Liver (tissue), 9 donors: ENCODE results near the gene RAF1. TPM values are rescaled to one million over a fixed set of nuclear protein-coding genes. Genes with fewer than 3 reads are reported as not detected.

Experiments
- DNase-seq: peaks from one replicate; pipeline ENCODE4 v3.0.0-alpha.2; 2017; ENCODE audit warnings: low spot score
- H3K27ac ChIP-seq, 2 donors: one replicate each; pipeline ENCODE4 v1.7.0; 2013; ENCODE audit warnings: inconsistent platforms in 2 of 2, low read length in 2 of 2, control low read depth in 1 of 2, low read depth in 1 of 2, mild to moderate bottlenecking in 1 of 2
- H3K27me3 ChIP-seq, 4 donors: one replicate each; pipeline versions ENCODE4 v1.6.1 to v1.7.0; 2013; ENCODE audit warnings: low read length in 3 of 4, inconsistent platforms in 1 of 4, mild to moderate bottlenecking in 1 of 4, moderate library complexity in 1 of 4; ENCODE audit not compliant: control insufficient read depth in 4 of 4, insufficient read depth in 4 of 4
- H3K36me3 ChIP-seq, 4 donors: one replicate each; pipeline versions ENCODE4 v1.6.1 to v1.7.0; 2013; ENCODE audit warnings: low read length in 3 of 4, mild to moderate bottlenecking in 3 of 4, low read depth in 1 of 4, moderate library complexity in 1 of 4; ENCODE audit not compliant: control insufficient read depth in 4 of 4, insufficient read depth in 3 of 4
- H3K4me1 ChIP-seq, 4 donors: one replicate each; pipeline versions ENCODE4 v1.6.1 to v1.7.0; 2013; ENCODE audit warnings: low read length in 3 of 4, mild to moderate bottlenecking in 3 of 4, moderate library complexity in 1 of 4; ENCODE audit not compliant: control insufficient read depth in 4 of 4, insufficient read depth in 4 of 4
- H3K4me3 ChIP-seq, 3 donors: one replicate each; pipeline versions ENCODE4 v1.6.1 to v1.7.0; 2013; ENCODE audit warnings: low read length in 3 of 3, control low read depth in 1 of 3, low read depth in 1 of 3, mild to moderate bottlenecking in 1 of 3
- H3K9ac ChIP-seq, 2 donors: one replicate each; pipeline ENCODE4 v1.7.0; 2013; ENCODE audit warnings: low read length in 2 of 2, mild to moderate bottlenecking in 2 of 2, moderate library complexity in 2 of 2, control low read depth in 1 of 2, low read depth in 1 of 2
- H3K9me3 ChIP-seq, 4 donors: one replicate each; pipeline versions ENCODE4 v1.6.1 to v1.7.0; 2013; ENCODE audit warnings: low read length in 3 of 4; ENCODE audit not compliant: control insufficient read depth in 4 of 4
- FOXA1 ChIP-seq: IDR thresholded peaks from 2 replicates; pipeline ENCODE4 v1.6.1; 2016; ENCODE audit warnings: antibody characterized with exemption
- FOXA2 ChIP-seq: IDR thresholded peaks from 2 replicates; pipeline ENCODE4 v1.6.1; 2016; ENCODE audit warnings: antibody characterized with exemption
- GABPA ChIP-seq, 2 donors: IDR thresholded peaks in 1 of 2; conservative IDR thresholded peaks in 1 of 2; 2 replicates each; pipeline ENCODE4 v1.6.1; 2016; ENCODE audit warnings: antibody characterized with exemption in 2 of 2, mild to moderate bottlenecking in 1 of 2, moderate library complexity in 1 of 2
- HNF4G ChIP-seq: IDR thresholded peaks from 2 replicates; pipeline ENCODE4 v1.6.1; 2016; ENCODE audit warnings: antibody characterized with exemption
- JUND ChIP-seq, 2 donors: IDR thresholded peaks; 2 replicates each; pipeline ENCODE4 v1.6.1; 2016; ENCODE audit warnings: antibody characterized with exemption in 2 of 2
- NR2F2 ChIP-seq: IDR thresholded peaks from 2 replicates; pipeline ENCODE4 v1.6.1; 2016; ENCODE audit warnings: antibody characterized with exemption
- RAD21 ChIP-seq, 2 donors: IDR thresholded peaks; 2 replicates each; pipeline ENCODE4 v1.6.1; 2016; ENCODE audit warnings: antibody characterized with exemption in 2 of 2, mild to moderate bottlenecking in 2 of 2
- RXRA ChIP-seq, 2 donors: IDR thresholded peaks; 2 replicates each; pipeline ENCODE4 v1.6.1; 2017 to 2018; ENCODE audit warnings: antibody characterized with exemption in 2 of 2, mild to moderate bottlenecking in 1 of 2
- SP1 ChIP-seq: IDR thresholded peaks from 2 replicates; pipeline ENCODE4 v1.6.1; 2018; ENCODE audit warnings: antibody characterized with exemption, mild to moderate bottlenecking
- TAF1 ChIP-seq: conservative IDR thresholded peaks from 2 replicates; pipeline ENCODE4 v1.6.1; 2016; ENCODE audit warnings: antibody characterized with exemption, mild to moderate bottlenecking
- YY1 ChIP-seq: IDR thresholded peaks from 2 replicates; pipeline ENCODE4 v1.6.1; 2016; ENCODE audit warnings: antibody characterized with exemption, mild to moderate bottlenecking
- WGBS: extraction: QIAGEN DNeasy Blood & Tissue Kit; methylation state at CpG from one replicate; pipeline ENCODE4 v1.1.7; 2013; 5-methylcytosine and 5-hydroxymethylcytosine counted together
- polyA plus RNA-seq, 2 donors: library from polyadenylated mRNA; stranded (reverse) in 1 of 2; unstranded in 1 of 2; fragments of 200-250 nt in 1 of 2; fragments of >200 nt in 1 of 2; fragmentation: Nextera tagmentation in 1 of 2; extraction: Ambion mirVana in 1 of 2; gene quantifications; one replicate each; pipeline versions ENCODE4 v1.2.1 to v1.2.3, GENCODE V29; 2013 to 2015
- total RNA-seq, 2 donors: library from RNA; depleted of rRNA; stranded (reverse); fragments of >200 nt; gene quantifications; one replicate each; pipeline ENCODE4 v1.2.3, GENCODE V29; 2014
- TF ChIP-seq, protein P1 (sequence below): IDR thresholded peaks from 2 replicates; pipeline ENCODE4 v1.6.1; 2016; ENCODE audit warnings: antibody characterized with exemption
- TF ChIP-seq, protein P2 (sequence below): IDR thresholded peaks from 2 replicates; pipeline ENCODE4 v1.6.1; 2016; ENCODE audit warnings: antibody characterized with exemption
- TF ChIP-seq, protein P3 (sequence below): IDR thresholded peaks from 2 replicates; pipeline ENCODE4 v1.6.1; 2016; ENCODE audit warnings: antibody characterized with exemption, mild to moderate bottlenecking
- TF ChIP-seq, protein P4 (sequence below): fragments of 150-350 bp; IDR thresholded peaks from 2 replicates; pipeline ENCODE4 v1.5.1; 2017; ENCODE audit warnings: improper control_type of control experiment, low read depth, low read length; ENCODE audit not compliant: missing input control
- donor health status: healthy.
- donor health status: healthy.
- donor health status: healthy.
- donor health status: healthy.
- donor health status: healthy.

The RAF1 gene
- total and polyA plus RNA-seq, 4 donors: 44.3 to 92.3 (median 63.2) TPM

DNA sequence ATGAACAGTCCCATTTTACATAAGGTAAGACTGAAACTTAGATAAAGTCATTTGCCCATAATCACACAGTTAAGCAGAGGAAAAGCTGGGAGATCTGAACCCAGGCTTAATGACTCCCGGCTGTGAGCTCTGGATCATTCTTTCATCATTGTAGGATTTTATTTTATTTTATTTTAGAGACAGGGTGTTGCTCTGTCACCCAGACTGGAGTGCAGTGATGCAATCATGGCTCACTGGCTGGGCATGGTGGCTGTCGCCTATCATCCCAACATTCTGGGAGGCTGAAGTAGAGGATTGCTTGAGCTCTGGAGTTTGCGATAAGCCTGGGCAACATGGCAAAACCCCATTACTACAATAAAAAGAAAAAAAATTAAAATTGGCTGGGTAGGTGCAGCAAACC, 31.2 kb upstream of the RAF1 start:
- Histone ChIP-seq H3K9ac (no peak overlapping the region), H3K4me3 (no peak overlapping the region), H3K4me1 (no peaks in the 10 kb centered on the region), H3K36me3 (no peaks in the 10 kb centered on the region), H3K9me3 (no peaks in the 10 kb centered on the region), H3K27me3 (no peaks in the 10 kb centered on the region), H3K27ac (no peak overlapping the region)
- 95% methylated on average over 3 of the region's 3 CpGs for WGBS
- DNase-seq: no peak
- TF ChIP-seq YY1 (no peak), FOXA1 (no peak), JUND (IDR thresholded peaks at IDR 0.05) (no peak), RXRA (IDR thresholded peaks at IDR 0.05) (no peak), RAD21 (IDR thresholded peaks at IDR 0.05) (no peak), HNF4G (no peak), FOXA2 (no peak), GABPA (IDR thresholded peaks at IDR 0.05 in 1 of 2, conservative IDR thresholded peaks at IDR 0.05 in 1 of 2) (no peak), SP1 (no peak)
- TF ChIP-seq, protein P1, sequence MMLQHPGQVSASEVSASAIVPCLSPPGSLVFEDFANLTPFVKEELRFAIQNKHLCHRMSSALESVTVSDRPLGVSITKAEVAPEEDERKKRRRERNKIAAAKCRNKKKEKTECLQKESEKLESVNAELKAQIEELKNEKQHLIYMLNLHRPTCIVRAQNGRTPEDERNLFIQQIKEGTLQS: no peak
- TF ChIP-seq, protein P2, sequence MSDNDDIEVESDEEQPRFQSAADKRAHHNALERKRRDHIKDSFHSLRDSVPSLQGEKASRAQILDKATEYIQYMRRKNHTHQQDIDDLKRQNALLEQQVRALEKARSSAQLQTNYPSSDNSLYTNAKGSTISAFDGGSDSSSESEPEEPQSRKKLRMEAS: no peak
- TF ChIP-seq, protein P3, sequence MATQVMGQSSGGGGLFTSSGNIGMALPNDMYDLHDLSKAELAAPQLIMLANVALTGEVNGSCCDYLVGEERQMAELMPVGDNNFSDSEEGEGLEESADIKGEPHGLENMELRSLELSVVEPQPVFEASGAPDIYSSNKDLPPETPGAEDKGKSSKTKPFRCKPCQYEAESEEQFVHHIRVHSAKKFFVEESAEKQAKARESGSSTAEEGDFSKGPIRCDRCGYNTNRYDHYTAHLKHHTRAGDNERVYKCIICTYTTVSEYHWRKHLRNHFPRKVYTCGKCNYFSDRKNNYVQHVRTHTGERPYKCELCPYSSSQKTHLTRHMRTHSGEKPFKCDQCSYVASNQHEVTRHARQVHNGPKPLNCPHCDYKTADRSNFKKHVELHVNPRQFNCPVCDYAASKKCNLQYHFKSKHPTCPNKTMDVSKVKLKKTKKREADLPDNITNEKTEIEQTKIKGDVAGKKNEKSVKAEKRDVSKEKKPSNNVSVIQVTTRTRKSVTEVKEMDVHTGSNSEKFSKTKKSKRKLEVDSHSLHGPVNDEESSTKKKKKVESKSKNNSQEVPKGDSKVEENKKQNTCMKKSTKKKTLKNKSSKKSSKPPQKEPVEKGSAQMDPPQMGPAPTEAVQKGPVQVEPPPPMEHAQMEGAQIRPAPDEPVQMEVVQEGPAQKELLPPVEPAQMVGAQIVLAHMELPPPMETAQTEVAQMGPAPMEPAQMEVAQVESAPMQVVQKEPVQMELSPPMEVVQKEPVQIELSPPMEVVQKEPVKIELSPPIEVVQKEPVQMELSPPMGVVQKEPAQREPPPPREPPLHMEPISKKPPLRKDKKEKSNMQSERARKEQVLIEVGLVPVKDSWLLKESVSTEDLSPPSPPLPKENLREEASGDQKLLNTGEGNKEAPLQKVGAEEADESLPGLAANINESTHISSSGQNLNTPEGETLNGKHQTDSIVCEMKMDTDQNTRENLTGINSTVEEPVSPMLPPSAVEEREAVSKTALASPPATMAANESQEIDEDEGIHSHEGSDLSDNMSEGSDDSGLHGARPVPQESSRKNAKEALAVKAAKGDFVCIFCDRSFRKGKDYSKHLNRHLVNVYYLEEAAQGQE: no peak
- TF ChIP-seq, protein P4, sequence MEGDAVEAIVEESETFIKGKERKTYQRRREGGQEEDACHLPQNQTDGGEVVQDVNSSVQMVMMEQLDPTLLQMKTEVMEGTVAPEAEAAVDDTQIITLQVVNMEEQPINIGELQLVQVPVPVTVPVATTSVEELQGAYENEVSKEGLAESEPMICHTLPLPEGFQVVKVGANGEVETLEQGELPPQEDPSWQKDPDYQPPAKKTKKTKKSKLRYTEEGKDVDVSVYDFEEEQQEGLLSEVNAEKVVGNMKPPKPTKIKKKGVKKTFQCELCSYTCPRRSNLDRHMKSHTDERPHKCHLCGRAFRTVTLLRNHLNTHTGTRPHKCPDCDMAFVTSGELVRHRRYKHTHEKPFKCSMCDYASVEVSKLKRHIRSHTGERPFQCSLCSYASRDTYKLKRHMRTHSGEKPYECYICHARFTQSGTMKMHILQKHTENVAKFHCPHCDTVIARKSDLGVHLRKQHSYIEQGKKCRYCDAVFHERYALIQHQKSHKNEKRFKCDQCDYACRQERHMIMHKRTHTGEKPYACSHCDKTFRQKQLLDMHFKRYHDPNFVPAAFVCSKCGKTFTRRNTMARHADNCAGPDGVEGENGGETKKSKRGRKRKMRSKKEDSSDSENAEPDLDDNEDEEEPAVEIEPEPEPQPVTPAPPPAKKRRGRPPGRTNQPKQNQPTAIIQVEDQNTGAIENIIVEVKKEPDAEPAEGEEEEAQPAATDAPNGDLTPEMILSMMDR: no peak

DNA sequence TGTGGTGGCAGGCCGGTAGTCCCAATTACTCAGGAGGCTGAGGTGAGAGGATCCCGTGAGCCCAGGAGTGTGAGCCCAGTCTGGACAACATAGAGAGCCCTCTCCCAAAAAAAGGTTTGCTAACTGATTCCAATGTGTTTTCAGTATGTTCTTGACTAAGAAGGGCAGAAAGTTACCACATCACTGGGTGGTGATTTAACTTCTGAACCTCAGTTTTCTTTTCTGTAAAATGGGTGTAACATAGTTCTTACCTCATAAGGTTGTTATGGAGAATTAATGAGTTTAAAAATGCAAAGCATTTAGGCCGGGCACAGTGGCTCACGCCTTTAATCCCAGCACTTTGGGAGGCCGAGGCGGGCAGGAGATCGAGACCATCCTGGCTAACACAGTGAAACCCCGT, 28.5 kb upstream of the RAF1 start:
- Histone ChIP-seq H3K9ac (no peak overlapping the region), H3K27ac (no peak overlapping the region), H3K36me3 (no peaks in the 10 kb centered on the region), H3K4me1 (no peaks in the 10 kb centered on the region), H3K4me3 (no peak overlapping the region), H3K27me3 (no peaks in the 10 kb centered on the region), H3K9me3 (no peaks in the 10 kb centered on the region)
- DNase-seq: no peak
- WGBS: 97% methylated on average over 8 of the region's 8 CpGs
- TF ChIP-seq NR2F2 (no peak), TAF1 (no peak)
